ENCODE results near the gene DNM2.

DNM2 gene

GRCh38 chr19:10677751-10678150 is 40.1 kb upstream of the DNM2 start:
- intact Hi-C loops (cut with DNase I; ENCODE audit: low total_unique reads): no loop called here
- DNase-seq: no peak
- peaks cover 73 to 88% (median 80%) of the 10 kb centered on the region in 3 donors for H3K36me3 ChIP-seq

GRCh38 chr19:10678813-10679212 is 39.1 kb upstream of the DNM2 start:
- no peak for TF ChIP-seq CTCF (IDR thresholded peaks at IDR 0.05)
- H3K4me1 ChIP-seq: no peaks in the 10 kb centered on the region
- no peaks in the 10 kb centered on the region for H3K27me3 ChIP-seq
- H3K4me3 ChIP-seq: no peak overlapping the region
- no peak for DNase-seq
- intact Hi-C loops (cut with DNase I; ENCODE audit: low total_unique reads): no loop called here
- H3K9me3 ChIP-seq: no peaks in the 10 kb centered on the region
- H3K36me3 ChIP-seq: peaks cover 74 to 88% (median 83%) of the 10 kb centered on the region in 3 donors
- no peak overlapping the region for H3K27ac ChIP-seq

More at GRCh38 chr19:10677751-10678150, 40.1 kb upstream of the DNM2 start:
- Histone ChIP-seq H3K4me3 (no peak overlapping the region), H3K27ac (no peak overlapping the region), H3K27me3 (no peaks in the 10 kb centered on the region), H3K4me1 (no peaks in the 10 kb centered on the region), H3K9me3 (no peaks in the 10 kb centered on the region)
- TF ChIP-seq CTCF (IDR thresholded peaks at IDR 0.05): no peak

GRCh38 chr19:10679743-10680142 is 38.1 kb upstream of the DNM2 start:
- DNase-seq: no peak
- intact Hi-C loops (cut with DNase I; ENCODE audit: low total_unique reads): no loop called here
- H3K27ac ChIP-seq: no peak overlapping the region

GRCh38 chr19:10680545-10681135 is 37.2 kb upstream of the DNM2 start:
- no peak for DNase-seq
- TF ChIP-seq CTCF (IDR thresholded peaks at IDR 0.05): no peak
- Histone ChIP-seq H3K27ac (no peak overlapping the region), H3K4me3 (no peak overlapping the region), H3K4me1 (no peaks in the 10 kb centered on the region), H3K9me3 (no peaks in the 10 kb centered on the region), H3K36me3 (peaks cover 82 to 97% (median 91%) of the 10 kb centered on the region in 3 donors), H3K27me3 (no peaks in the 10 kb centered on the region)
- intact Hi-C loops (cut with DNase I; ENCODE audit: low total_unique reads): no loop called here

More at GRCh38 chr19:10679743-10680142, 38.1 kb upstream of the DNM2 start:
- no peak for TF ChIP-seq CTCF (IDR thresholded peaks at IDR 0.05)
- H3K4me1 ChIP-seq: no peaks in the 10 kb centered on the region
- no peaks in the 10 kb centered on the region for H3K9me3 ChIP-seq
- no peak overlapping the region for H3K4me3 ChIP-seq
- no peaks in the 10 kb centered on the region for H3K27me3 ChIP-seq
- peaks cover 84 to 95% (median 90%) of the 10 kb centered on the region in 3 donors for H3K36me3 ChIP-seq

- Histone ChIP-seq H3K36me3 (peaks cover 82 to 100% (median 98%) of the 10 kb centered on the region in 3 donors), H3K27ac (no peak overlapping the region), H3K4me1 (no peaks in the 10 kb centered on the region), H3K9me3 (no peaks in the 10 kb centered on the region), H3K27me3 (no peaks in the 10 kb centered on the region), H3K4me3 (no peak overlapping the region)
- no peak for TF ChIP-seq CTCF (IDR thresholded peaks at IDR 0.05)
- intact Hi-C loops (cut with DNase I; ENCODE audit: low total_unique reads): no loop called here
- DNase-seq: no peak
These were observed 36.2 kb upstream of the DNM2 start for GRCh38 chr19:10681658-10682057.

Data from tibial artery (tissue), 4 donors.